GM21515 (cell line): ENCODE measurements around the gene ALK.
A peak's percentile ranks its signal among the peaks of the same experiment; 100 is the strongest.

Experiments
- ATAC-seq: cut with Tn5 transposase; IDR thresholded peaks from one replicate; pipeline ENCODE4 v1.9.1; 2021; ENCODE audit not compliant: unreplicated experiment

Gene ALK

DNA sequence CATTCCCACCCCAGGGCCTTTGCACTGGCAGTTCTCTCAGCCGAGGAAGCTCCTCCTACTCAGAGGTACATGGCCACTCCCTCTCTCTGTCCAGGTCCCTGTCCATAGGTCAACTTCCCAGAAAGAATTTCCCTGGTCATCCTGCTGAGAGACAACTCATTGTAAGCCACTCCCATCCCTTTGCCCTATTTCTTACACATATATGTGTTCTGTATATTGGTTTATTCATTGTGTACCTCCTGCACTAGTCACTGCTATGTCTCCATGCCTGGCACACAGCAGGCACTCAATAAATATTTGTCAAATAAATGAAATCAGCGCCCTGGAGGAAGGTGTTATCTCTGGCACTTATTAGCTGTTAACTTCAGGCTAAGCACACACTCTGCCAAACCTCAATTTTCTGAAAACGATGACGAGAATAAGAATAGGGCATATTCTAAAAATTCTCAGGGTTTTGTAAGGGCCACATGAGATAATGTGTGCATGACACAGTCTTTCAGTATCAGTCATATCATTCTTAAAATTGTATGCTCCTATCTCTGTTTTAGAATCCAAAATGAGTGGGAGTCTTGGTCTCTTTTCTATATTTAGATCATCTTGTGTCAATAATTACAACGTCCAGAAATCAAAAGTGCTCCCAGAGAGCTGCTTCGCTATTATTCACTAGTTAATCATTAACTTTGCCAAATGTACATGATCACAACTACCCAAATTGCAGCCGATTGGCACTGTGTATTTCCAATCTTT, 198.0 kb downstream of the ALK start:
- peak; percentile 73 for ATAC-seq

- ATAC-seq: no peak
Observed at GRCh38 chr2:29719639-29720038, 201.7 kb downstream of the ALK start.

- ATAC-seq: no peak
Observed at GRCh38 chr2:29718076-29718686, 203.2 kb downstream of the ALK start.

DNA sequence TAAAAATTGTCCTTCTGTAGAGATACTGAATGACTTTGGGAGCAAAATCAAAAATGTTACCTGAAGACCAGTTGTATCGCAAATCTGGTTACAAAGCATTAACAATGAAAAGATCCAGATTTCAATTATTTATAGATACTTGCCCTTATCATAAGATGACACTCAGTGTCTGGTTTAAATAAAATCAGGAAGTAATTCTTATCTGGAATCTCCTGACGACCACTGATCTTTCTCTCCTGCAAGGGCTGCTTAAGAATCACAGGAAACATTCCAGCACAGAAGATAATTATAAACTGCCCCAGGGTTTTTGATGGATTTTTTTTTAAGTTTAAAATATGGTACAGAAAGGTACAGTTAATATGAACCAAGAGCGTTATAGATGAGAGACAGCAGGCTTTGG, 205.7 kb downstream of the ALK start:
- no peak for ATAC-seq

GRCh38 chr2:29714333-29714732, 207.1 kb downstream of the ALK start:
- ATAC-seq: no peak

- ATAC-seq: no peak
Observed at GRCh38 chr2:29706171-29706720, 215.1 kb downstream of the ALK start.

- no peak for ATAC-seq
Observed at GRCh38 chr2:29705616-29706015, 215.8 kb downstream of the ALK start.

- no peak for ATAC-seq
Observed at GRCh38 chr2:29703336-29703735, 218.1 kb downstream of the ALK start.

DNA sequence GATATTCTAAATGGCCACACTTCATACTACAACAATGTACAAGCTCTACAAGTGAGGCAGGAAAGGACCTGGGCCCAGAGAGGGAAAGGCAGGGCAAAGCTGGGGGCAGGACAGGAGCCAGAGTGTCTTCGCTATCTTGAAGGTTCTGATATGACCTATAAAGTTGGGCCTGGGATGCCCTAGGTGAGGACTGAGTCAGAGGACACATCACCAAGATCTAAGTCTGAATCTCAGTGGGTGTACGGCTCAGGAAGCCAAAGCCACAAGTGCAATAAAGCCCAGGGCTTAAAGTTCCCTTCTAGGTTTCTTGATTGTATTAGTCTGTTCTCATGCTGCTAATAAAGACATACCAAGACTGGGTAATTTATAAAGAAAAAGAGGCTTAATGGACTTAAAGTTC, 219.1 kb downstream of the ALK start:
- ATAC-seq: no peak

DNA sequence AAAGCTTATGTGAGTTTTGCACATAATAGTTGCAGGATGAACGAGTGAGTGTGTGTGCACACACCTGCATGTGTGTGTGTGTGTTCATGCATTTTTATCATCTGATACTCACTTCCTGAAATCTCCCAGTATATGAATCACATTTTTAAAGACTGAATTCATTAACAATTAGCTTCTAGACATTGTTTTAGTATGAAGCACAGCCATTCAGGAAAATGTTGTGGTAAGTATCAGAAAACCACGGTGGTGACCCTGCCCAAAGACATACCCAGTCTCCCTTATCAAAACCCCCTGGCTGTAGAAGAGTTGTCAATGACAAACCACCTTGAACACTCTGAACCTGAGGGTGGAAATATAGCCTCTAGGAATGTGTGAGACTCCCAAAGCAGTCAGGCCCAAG, 220.8 kb downstream of the ALK start:
- no peak for ATAC-seq

DNA sequence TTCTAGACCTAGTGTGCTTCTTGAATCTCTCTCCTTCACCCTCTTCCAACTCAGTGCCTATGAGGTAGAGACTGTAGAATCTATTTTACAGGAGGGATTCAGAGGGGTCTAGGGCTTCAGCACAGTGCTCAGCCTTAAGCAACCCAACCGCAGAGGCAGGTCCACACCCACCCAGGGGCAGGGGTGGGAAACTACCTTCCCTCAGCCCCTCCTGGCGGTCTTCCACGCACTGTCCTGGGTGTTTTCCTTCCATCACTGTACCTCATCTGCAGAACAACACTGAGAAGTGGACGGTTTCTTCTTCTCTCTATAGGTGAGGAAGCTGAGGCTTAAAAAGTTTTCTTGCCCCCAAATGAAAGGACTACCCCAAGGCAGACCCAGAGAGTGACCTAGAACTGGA, 222.3 kb downstream of the ALK start:
- no peak for ATAC-seq

DNA sequence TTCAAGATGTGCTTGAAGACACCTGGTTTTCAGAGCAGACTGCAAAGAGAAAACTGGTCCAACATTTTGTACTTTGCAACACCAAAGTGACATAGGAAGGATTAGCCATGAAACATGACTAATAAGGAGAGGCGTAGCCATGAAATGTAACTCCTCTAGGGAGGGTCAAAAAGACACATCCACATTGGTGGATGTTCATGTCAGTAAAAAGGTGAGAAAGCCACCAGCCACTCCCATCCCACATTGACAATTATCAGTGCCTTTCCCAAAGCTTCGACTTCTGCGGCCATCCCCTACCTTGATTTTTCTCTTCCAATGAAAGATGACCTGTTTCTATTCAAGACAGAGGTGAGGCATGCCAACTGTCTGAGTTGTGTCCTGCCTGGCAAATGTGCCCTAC, 223.2 kb downstream of the ALK start:
- ATAC-seq: no peak

DNA sequence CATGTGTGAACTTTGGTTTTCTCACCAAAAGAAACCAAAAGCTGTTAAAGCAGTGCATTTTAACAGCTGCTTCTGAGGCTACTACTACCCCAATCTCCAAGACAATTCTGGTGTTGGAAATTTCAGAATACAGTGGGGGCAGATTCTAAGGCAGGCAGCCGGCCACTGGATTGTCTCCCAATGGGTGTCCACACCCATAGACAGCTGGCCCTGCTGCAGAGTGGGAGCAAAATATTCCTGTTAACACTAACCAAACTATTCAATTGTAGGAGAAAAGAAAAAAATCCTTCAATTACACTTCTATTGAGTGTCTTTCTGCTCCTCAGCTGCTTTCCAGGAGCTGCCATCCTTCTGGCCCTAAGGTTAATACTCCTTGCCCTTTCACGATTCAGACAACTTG, 223.7 kb downstream of the ALK start:
- ATAC-seq: no peak

GRCh38 chr2:29697181-29697580, 224.2 kb downstream of the ALK start:
- ATAC-seq: no peak

GRCh38 chr2:29694741-29695140, 226.6 kb downstream of the ALK start:
- no peak for ATAC-seq

DNA sequence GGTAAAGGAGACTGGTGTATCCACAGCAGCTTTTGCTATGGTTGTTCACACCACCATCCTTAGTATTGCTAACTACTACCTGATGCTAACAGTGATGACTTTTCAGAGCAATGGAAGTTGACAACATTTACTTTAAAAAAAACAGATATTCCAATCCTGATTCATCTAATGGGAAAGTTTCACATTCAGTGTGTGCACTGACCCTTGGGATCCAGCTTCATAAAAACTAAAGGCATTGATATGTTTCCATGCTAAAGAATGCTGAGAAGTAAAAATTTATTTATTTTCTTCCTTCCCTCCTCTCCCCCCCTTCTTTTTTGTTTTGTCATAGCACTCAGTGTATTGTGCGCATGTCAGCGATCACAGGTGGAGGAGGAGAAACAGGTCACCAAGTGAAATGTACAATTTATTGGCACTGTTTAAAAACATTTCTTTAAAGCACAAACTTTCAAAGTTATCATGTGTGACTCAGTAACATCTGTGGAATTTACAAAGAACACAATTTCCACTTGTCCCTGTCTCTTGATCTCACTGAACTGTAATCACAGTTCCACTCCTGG, 229.9 kb downstream of the ALK start:
- no peak for ATAC-seq

GRCh38 chr2:29689666-29690065, 231.7 kb downstream of the ALK start:
- no peak for ATAC-seq

DNA sequence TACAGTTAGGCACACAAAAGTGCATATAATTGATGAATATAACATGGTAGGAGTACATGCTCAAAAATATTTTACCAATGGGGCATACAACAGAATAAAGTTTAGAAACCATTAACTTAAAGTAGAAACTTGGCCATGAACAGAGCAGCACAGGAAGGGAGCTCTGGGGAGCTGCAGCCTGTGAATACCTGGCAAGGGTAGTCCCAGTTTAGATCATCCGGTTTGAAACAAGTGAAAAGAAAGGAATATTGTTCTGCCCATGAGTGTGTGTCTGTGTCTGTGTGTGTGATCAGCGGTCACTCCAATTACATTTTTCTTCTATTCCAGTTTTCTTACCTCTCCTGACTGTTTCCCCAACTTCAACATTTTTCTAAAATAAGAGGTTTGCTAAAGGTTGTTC, 233.0 kb downstream of the ALK start:
- ATAC-seq: no peak

DNA sequence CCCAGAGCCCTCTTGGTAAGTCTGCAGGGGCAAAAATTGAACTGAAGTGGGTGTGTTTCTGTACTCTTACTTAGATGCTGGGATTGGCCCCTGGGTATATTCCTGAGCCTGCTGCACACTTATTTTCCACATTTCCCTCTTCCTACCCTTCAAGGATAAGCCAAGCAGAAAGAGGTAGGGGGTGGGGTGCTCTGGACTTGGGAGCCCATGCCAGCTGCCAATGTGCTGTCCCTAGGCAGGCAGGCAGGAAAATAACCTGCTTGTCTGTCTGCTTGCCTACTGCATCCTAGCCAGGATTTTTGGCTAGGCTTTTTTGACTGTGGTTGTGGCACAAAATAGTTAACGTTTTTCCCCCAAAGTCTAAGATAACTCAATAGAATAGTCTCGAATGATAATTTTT, 234.3 kb downstream of the ALK start:
- ATAC-seq: no peak

GRCh38 chr2:29676886-29677453, 244.4 kb downstream of the ALK start:
- no peak for ATAC-seq

GRCh38 chr2:29664578-29664977, 256.8 kb downstream of the ALK start:
- ATAC-seq: no peak

DNA sequence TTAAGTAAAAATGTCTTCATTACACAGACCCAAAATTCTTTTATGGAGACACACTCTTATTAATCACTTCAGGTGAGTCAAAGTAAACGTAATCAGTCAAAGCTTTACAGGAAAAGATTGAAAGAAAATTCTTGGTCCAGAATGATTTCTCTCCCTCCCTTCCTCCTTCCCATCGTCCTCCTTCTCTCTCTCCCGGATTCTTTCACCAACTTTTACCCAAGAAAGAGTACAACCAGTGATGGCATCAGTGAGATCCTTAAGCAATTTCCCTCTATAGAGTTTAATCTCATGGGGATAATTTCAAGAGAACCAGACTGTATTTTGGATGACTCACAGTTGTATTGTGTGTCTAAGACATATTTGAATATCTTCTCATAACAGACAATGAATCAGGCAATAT, 258.1 kb downstream of the ALK start:
- no peak for ATAC-seq
